WTC11 (cell line): ENCODE data around the gene KCND3.

Source experiments
- ESRRA ChIP-seq: sonication (generic); formaldehyde crosslinking; IDR thresholded peaks from 2 replicates; pipeline ENCODE4 v1.8.1; 2022; ENCODE audit warnings: mild to moderate bottlenecking, missing genetic modification reagents, borderline replicate concordance
- ZNF121 ChIP-seq: sonication (generic); formaldehyde crosslinking; IDR thresholded peaks from 2 replicates; pipeline ENCODE4 v1.8.0; 2023; ENCODE audit warnings: missing genetic modification reagents
- TF ChIP-seq, protein P1 (sequence below): sonication (generic); formaldehyde crosslinking; IDR thresholded peaks from 2 replicates; pipeline ENCODE4 v1.8.0; 2022; ENCODE audit warnings: mild to moderate bottlenecking, missing genetic modification reagents
- TF ChIP-seq, protein P2 (sequence below): fragments of 200-600 bp; IDR thresholded peaks from 2 replicates; pipeline ENCODE4 v1.8.0; 2022; ENCODE audit warnings: antibody characterized with exemption
- TF ChIP-seq, protein P3 (sequence below): sonication (generic); formaldehyde crosslinking; IDR thresholded peaks from 2 replicates; pipeline ENCODE4 v1.8.0; 2022; ENCODE audit warnings: mild to moderate bottlenecking, missing genetic modification reagents
- TF ChIP-seq, protein P4 (sequence below): sonication (generic); formaldehyde crosslinking; IDR thresholded peaks from 2 replicates; pipeline ENCODE4 v1.8.1; 2023; ENCODE audit warnings: mild to moderate bottlenecking, missing genetic modification reagents, moderate library complexity

DNA sequence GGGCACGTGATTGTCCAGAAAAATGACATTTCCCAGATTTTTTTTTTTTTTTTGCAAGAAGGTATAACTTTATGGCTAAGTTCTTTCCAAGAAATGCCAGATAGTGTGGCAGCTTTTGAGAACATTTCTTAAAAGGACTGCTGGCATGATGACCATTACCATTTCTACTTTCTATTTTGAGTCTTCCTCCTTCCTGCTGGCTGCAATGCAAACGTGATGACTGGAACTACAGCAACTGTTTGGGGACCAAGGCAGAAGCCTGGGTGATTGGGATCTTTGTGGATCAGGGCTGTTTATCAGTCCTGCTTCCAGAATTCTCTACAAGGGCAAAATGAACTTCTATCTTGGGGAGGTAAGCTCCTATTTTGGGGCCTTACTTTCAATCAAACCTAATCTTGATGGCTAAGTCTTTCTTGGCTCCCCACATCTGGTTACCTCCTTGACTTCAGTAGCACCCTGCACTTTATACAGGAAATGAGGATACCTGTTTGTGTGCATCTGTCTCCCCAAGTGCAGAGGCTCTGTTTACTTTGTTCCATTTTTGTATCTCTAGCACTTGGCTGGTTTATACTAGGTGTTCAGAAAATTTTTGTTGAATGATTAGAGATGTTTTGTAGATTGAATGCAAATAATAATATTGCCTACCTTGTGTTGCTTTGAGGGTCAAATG is 237.4 kb downstream of the KCND3 start:
- TF ChIP-seq, protein P1, sequence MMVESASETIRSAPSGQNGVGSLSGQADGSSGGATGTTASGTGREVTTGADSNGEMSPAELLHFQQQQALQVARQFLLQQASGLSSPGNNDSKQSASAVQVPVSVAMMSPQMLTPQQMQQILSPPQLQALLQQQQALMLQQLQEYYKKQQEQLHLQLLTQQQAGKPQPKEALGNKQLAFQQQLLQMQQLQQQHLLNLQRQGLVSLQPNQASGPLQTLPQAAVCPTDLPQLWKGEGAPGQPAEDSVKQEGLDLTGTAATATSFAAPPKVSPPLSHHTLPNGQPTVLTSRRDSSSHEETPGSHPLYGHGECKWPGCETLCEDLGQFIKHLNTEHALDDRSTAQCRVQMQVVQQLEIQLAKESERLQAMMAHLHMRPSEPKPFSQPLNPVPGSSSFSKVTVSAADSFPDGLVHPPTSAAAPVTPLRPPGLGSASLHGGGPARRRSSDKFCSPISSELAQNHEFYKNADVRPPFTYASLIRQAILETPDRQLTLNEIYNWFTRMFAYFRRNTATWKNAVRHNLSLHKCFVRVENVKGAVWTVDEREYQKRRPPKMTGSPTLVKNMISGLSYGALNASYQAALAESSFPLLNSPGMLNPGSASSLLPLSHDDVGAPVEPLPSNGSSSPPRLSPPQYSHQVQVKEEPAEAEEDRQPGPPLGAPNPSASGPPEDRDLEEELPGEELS (CRISPR knock-in tag): no peak
- TF ChIP-seq, protein P2, sequence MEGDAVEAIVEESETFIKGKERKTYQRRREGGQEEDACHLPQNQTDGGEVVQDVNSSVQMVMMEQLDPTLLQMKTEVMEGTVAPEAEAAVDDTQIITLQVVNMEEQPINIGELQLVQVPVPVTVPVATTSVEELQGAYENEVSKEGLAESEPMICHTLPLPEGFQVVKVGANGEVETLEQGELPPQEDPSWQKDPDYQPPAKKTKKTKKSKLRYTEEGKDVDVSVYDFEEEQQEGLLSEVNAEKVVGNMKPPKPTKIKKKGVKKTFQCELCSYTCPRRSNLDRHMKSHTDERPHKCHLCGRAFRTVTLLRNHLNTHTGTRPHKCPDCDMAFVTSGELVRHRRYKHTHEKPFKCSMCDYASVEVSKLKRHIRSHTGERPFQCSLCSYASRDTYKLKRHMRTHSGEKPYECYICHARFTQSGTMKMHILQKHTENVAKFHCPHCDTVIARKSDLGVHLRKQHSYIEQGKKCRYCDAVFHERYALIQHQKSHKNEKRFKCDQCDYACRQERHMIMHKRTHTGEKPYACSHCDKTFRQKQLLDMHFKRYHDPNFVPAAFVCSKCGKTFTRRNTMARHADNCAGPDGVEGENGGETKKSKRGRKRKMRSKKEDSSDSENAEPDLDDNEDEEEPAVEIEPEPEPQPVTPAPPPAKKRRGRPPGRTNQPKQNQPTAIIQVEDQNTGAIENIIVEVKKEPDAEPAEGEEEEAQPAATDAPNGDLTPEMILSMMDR: no peak
- TF ChIP-seq, protein P3, sequence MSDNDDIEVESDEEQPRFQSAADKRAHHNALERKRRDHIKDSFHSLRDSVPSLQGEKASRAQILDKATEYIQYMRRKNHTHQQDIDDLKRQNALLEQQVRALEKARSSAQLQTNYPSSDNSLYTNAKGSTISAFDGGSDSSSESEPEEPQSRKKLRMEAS (CRISPR knock-in tag): no peak
- TF ChIP-seq ESRRA (CRISPR knock-in tag): no peak
- TF ChIP-seq, protein P4, sequence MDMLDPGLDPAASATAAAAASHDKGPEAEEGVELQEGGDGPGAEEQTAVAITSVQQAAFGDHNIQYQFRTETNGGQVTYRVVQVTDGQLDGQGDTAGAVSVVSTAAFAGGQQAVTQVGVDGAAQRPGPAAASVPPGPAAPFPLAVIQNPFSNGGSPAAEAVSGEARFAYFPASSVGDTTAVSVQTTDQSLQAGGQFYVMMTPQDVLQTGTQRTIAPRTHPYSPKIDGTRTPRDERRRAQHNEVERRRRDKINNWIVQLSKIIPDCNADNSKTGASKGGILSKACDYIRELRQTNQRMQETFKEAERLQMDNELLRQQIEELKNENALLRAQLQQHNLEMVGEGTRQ (CRISPR knock-in tag): no peak
- TF ChIP-seq ZNF121: no peak
